HG02870 (cell line): ENCODE results near the gene AGT.
"Not testable (repeated sequence)": the region's sequence is repeated elsewhere in the genome, so short reads cannot be mapped to it uniquely, and the experiment has no call there.

ENCODE experiments used
- ATAC-seq: cut with Tn5 transposase; IDR thresholded peaks from one replicate; pipeline ENCODE4 v1.9.1; 2021; ENCODE audit warnings: mild to moderate bottlenecking, moderate library complexity; ENCODE audit not compliant: unreplicated experiment

The AGT gene

DNA sequence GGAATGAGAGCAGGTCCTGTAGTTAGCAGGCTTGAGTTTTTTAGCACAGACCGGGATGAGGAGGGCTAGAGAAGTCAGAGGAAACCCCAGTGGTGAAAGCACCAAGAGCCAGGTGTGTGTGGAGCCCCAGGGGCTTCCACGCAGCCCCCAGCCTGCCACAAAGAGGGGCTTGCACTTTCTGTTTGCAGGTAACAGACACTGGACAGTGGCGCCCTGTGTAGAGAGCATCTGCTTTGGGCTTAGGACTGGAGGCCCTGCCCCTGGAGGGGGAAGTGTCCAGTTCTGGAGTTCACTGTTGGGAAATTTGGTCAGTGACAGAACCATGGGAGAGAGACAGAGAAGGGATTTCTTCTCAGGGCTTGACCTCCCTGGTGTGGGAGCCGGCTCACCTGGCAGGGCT lies 19.5 kb downstream of the AGT start:
- no peak for ATAC-seq

DNA sequence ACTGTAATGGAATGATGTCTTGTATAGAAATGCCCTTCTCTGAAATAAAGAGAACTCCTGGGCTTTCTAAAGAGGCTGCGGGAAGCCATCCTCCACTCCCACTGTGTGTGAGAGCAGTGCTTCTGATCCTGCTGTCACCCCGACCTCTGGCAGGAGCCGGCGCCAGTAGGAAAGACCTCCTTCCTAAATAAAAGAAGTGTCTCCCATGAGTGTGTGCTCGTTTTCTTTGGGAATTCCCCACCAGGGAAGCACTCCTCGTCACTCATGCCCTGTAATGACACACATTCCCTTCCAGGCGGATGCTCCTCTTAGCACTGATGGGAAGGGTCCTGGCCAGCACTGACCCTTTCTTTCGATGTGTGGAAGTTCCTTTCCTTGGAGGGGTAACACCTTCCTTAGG lies 20.1 kb downstream of the AGT start:
- ATAC-seq: no peak

DNA sequence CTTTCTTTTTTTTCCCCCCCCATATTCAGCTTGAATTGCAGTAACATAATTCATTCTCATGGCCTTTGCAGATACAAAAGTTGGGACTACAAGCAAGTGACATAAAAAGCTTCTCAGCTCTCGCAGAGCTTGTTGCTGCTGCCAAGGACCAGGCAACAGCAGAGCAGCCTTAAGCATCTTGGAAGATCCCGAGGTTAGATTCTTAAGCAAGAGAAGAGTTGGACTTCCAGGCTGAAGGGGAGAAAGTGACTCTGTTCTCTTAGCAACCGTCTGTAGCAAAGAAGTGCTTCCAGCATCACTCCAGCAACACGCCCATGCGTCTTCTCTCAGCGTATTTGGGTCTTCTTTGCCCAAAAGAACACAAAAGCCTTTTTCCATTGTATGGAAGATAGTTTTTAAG lies 20.7 kb downstream of the AGT start:
- ATAC-seq: no peak

DNA sequence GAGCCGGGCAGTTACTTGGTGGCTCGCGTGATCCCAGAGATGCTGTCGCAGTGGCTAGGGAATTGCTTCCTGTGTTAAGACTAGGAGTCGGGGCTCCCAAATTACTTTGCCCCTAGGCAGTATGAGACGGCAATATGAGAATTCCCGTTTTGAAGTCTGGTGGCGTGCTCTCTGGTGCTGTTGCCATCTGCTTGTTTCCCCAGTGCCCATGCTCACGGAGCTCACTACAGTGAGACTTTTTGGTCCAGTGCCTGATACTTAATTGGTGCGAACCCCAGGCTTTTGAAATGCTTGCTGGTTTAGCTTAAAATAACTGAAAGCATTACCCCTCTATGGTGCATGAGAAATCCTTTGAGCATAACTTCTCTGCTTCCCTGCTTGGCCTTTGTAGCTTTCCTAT lies 22.3 kb downstream of the AGT start:
- ATAC-seq: no peak

DNA sequence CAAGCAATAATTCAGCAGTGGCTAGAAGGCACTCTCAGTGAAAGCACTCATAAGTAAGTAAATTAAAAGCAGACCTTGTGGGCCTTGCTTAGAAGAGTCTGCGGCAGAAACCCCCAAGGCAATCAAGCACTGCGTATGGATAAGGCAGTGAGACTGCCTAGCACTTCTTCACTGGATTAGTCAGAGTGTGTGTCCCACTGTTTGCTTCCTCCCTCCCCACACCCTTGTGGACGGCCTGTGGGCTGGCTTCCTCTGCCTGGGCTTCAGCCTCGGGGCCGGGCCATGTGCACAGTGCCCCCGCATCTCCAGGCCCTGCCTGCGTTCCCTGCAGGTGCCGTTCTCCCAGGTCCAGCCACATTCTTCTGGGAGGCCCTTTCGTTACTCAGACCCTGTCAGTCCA lies 23.8 kb downstream of the AGT start:
- no peak for ATAC-seq

DNA sequence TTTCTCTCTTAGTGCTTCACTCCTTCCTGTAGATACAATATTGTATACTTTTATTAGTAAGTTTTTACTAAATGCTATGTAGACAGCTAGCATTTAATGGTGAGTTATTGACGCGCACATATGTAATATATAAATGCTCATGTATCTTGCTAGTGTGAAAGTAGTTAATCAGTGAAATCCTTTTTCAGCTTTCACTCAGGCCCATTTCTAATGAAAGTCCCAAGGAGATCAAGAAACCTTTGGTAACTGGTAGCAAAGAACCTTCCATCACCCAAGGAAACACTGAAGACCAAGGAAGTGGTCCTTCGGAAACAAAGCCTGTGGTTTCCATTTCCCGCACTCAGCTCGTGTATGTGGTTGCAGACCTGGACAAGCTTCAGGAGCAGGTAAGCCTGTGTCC lies 27.2 kb downstream of the AGT start:
- no peak for ATAC-seq

DNA sequence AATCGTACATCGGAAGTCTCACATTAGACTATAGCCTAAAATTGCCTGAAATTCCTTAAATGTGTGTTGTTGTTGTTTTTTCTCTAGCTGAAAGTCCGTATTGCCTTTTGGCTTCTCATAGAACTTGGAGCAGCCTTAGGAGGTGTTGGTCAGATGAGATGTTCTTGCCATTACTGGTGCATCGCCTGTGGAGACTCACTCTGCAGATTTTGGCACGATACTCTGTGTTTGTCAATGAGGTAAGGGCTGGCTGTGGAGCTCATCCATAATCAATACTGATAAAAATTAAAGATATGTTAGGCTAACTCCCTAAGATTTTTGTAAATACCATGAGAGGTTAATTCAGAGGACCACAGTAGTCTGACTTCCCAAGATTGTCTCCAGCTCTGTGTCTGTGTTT lies 28.9 kb downstream of the AGT start:
- no peak for ATAC-seq

DNA sequence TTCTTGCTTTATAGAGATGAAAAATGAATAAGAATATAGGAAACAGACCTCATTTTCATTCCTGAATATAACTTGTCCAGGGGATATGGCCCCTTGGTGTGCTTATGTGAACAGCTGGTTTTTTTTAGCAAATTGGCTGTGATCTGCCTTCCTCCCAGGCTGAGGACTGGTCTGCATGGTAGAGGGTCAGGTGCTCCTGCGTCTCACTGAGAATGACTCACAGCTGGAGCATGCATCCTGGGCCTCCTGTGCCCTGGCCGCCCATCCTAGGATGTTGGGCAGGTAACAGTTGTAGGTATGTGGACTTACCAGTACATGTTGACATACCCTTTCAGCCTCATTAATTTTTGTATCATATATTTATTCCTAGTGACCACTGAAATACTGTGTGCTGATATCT lies 29.8 kb downstream of the AGT start:
- no peak for ATAC-seq

DNA sequence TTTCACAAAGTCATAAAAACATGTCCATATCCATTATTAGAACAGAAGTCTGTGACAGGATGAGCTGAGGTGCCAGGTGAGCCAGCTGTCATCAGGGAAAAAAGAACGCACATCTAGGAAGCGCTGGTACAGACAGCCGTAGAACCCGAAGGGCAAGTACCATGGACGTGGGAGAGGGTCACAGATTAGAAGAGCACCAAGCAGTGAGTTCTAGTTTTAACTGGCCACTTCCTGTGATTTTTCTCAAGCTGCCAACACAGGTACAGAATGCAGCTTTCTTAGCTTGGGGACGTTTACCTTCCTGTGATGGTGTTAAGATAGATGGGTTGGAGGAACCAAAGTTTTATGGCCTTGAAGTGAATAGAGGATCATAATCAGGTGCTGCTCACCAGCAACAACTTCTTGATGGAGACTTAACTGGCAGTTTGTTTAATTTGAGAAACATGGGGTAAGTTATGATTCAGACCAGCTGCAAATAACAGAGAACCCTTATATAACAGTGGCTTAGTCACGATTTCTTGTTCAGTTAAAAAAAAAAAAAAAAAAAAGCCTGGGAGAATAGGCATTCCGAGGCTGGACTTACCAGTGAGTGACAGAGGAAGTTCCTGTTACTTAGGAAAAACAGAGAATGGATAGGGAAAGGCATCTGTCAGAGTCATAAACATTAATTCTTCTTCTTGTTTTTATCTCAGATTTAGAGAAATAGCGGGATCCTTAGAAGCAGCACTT lies 30.9 kb downstream of the AGT start:
- no peak for ATAC-seq

DNA sequence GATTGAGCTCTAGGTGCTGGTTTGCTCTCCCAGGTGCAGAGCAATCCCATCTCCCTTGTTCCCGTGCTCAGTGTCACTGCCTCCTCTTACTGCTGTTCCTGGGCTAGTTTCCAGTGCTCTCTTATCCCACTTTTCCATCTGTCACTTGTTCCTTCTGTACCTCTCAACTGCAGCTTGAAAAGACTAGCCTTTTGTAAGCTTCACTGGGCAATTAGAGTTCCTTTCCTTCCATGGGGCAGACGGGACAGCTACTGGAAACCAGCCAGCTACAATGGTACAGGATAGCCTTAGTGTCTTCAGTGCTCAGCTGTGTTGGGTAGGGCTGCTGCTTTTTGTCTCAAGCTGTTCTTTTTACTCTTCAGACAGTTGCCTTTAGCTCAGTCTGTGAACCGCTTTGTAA lies 31.6 kb downstream of the AGT start:
- no peak for ATAC-seq

DNA sequence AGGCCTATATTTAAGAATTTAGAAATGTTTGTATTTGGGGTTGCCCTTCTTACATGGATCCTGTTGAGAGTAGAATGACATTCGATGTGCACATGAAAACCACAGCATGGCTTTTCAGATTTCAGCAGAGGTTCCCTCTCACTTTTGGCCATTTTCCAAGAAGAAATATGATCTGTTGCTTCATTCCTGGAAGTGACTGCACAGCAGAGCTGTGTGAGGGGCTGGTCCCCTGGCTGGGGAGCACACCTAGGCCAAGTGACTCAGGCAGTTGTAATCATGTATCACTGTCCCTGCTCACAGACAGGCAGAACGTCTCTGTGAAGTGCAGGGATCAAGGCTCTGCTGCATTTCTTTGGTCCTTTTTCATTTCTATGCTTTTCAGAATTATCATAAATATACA lies 32.3 kb downstream of the AGT start:
- no peak for ATAC-seq

DNA sequence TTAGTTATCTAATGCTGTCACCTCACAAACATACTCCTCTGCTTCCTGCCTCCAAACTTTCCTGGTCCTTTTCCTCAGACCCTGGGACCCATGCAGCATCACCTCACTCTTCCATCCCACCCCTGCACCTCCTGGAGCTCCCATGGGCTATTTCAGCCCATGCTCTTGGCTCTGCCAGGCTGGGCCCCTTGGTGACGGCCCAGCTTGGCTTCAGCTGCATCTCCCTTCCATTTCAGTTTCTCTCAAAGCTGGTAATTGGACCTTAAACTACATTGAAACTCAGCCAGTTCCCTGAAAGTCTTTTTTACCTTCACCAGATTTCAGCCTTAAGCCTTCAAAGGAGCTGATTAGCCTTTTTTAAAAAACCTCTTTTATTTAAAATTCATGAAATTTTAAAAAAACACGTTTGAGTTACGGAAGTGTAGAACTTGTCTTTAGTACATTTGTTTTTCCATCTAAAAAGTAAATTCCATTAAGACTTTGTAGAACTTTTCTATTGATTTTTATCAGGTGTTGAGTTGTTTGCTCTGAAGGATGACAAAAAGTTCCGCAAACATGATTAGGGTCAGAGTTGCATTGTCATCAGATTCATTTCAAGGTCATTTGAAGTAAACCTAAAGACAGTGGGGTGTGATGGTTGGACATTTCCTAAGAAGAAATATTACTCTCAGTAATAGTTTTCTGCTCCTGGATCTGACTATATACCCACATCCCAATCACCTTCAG lies 33.5 kb downstream of the AGT start:
- ATAC-seq: no peak

DNA sequence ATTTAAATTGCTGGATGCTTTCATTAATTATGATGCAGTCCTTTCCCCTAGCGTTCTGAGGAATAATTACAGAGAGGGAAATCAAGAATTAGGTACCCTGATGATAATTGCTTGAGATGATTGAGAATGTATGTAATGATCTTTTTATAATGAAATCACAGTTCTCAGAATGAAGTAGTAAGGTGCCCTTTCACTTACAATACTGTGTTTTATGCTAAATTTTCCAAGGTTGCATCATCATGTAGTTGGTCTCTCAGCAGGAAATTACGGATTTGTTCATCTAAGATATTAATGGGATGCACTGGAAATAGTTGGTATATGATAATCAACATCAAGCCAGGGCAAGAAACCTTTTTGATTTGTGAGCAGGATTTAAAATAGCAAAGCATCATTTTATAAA lies 34.1 kb downstream of the AGT start:
- ATAC-seq: no peak

DNA sequence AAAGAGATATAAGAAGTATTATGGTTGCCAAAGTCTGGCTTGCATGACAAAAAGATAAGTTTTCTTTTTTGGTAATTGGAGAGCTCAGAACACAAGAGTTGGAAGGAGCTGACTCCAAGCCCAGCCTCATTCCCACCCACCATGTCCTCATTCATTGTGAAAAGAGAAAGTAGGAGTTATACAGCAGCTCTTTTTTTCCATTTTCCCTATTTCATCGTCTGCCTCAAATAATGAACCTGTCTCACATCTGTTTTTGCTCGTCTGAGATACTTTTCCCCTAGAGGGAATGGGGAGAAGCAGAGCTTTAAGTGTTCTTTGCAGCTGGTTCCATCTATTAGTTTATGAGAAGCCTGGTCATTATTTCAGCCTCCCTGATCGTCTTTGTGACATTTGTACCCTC lies 34.7 kb downstream of the AGT start:
- ATAC-seq: no peak

DNA sequence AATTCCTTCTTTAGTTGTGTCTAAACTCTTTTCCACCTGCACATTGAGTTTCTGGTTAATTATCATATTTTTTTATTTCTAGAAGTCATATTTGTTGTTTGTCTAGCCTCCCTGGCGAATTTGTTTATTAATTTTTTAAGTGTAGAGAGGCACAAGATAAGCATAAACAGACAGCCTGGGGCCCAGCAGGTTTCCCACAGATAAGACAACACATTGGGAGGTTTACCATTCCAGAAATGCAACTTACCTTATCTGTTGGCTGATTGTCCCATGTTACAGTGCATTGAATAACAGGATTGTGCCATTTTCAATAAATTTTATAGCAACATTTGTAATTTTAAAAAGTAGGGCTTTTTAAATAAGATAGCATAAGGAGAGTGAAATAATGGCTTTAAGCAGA lies 36.7 kb downstream of the AGT start:
- no peak for ATAC-seq

DNA sequence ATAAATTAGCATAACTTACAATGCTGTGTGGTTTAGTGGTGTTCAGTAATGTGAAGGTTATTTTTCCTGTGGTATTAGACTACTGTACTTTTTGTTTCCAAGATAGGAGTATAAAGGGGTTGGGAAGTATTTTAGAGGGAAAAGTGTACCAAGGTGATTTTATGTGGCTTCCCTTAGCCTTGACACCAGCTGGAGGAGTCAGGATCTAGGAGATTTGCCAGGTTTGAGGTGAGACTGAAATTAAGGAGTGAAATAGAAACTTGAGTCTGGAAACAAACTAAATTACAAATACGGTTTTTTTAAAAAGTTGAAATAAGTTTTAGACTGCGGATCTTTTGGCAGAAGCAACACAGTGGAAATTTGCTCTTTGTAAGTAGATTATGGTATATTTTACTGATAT lies 39.3 kb downstream of the AGT start:
- no peak for ATAC-seq

DNA sequence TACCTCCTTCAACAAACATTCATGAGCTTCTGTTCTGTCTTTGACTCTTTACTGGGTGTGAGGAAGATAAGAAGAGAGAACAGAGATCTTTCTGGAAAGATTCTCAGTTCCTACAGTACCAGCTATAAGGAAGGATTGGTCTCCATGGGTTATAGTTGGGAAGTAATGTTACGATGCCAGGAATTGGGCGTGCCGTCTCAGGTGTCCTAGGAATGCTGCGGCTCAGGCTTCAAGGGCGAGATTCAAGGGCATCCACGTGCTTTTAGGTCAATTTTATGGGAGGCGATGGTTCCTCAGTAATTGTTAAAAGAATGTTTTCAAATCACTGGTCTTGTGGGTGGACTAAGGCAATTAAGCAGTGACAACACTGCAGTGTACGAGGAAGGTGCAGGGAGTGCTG lies 44.4 kb downstream of the AGT start:
- no peak for ATAC-seq

DNA sequence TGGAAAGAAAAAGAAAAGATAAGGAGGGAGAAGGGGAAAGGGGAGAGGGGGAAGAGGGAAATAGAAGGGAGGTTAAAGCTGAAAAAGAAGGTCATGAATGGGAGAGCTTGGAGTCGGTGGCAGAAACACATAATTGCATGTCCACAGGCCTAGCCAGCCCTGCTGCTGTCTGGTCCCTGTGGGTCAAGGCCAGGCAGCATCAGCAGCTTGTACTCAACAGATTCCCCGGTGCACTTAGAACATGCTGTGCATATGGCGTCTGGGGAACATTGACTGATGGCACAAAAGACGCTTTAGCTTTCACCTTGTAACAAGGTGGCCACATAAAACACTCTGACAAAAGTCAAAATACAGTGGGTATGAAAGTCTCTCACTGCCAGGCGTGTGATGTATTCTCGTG lies 45.7 kb downstream of the AGT start:
- no peak for ATAC-seq

DNA sequence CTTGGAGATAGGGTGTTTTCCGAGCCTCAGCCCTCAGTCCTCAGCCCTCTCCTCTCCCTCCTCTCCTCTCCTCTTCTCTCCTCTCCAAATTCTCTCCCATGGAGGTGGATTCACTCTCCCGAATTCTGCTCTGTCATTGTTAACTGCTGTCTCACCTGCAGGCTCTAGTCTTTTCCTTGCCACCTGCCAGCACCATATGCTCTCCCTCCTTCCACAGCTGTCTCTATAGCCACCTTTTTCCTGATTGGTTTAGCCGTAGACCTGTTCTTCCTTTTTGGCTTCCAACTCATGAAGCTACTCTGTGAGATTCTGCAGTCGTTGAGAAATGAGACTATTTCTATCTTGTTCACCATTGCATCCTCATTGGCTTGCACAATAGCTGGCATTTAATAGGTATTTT lies 51.9 kb downstream of the AGT start:
- no peak for ATAC-seq

DNA sequence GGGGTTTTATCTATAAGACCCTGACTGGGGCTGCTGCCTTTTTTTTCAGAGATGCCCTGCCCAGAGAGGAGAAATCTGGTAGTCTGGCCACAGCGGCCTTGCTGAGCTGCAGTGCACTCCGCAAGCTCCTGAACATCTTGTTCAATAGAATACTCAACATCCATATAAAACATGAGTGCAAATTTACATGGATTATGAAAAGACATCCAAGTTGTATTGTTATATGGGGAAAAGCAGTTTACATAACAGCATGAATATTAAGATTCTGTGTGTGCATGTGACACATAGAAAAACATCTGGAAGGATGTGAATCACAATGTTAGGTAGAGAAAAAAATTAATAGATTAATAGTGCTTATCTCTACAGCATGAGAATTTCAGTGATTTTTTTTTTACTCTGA lies 55.2 kb downstream of the AGT start:
- no peak for ATAC-seq

DNA sequence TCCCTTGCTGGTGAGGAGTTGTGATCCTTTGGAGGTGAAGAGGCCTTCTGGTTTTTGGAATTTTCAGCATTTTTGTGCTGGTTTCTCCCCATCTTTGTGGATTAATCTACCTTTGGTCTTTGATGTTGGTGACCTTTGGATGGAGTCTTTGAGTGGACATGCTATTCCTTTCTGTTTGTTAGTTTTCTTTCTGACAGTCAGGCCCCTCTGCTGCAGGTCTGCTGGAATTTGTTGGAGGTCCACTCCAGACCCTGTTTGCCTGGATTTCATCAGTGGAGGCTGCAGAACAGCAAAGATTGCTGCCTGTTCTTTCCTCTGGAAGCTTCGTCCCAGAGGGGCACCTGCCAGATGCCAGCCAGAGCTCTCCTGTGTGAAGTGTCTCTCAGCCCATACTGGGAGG lies 55.8 kb downstream of the AGT start:
- not testable (repeated sequence) for ATAC-seq

DNA sequence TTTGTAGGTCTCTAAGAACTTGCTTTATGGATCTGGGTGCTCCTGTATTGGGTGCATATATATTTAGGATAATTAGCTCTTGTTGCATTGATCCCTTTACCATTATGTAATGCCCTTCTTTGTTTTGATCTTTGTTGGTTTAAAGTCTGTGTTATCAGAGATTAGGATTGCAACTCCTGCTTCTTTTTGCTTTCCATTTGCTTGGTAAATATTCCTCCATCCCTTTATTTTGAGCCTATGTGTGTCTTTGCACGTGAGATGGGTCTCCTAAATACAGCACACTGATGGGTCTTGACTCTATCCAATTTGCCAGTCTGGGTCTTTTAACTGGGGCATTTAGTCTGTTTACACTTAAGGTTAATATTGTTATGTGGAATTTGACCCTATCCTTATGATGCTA lies 57.2 kb downstream of the AGT start:
- not testable (repeated sequence) for ATAC-seq
